Activated CD4-positive, alpha-beta T cell treated with anti-CD3 and anti-CD28 coated beads for 1 hour (primary cell): ENCODE data around the gene MAP3K7.

Source experiments
- DNase-seq: peaks from one replicate; pipeline ENCODE4 v3.0.0-alpha.2; 2020

The MAP3K7 gene

GRCh38 chr6:90586836-90587638 lies at the start of gene MAP3K7:
Gene MAP3K7, minus strand, starts transcription at chr6:90587072. Its CDS starts 189 bp downstream, at chr6:90586883.
- DNase-seq, result peak; percentile 92

- DNase-seq, result no peak
Measured at GRCh38 chr6:90631046-90631445, 44.2 kb upstream of the MAP3K7 start.

- no peak for DNase-seq
Measured at GRCh38 chr6:90621581-90621980, 34.7 kb upstream of the MAP3K7 start.

GRCh38 chr6:90619221-90619620 lies 32.3 kb upstream of the MAP3K7 start:
- DNase-seq, result no peak

GRCh38 chr6:90612313-90612680 lies 25.4 kb upstream of the MAP3K7 start:
- no peak for DNase-seq

- DNase-seq, result no peak
Measured at GRCh38 chr6:90611543-90612312, 24.9 kb upstream of the MAP3K7 start.

- no peak for DNase-seq
Measured at GRCh38 chr6:90610751-90611542, 24.1 kb upstream of the MAP3K7 start.

GRCh38 chr6:90610301-90610750 lies 23.5 kb upstream of the MAP3K7 start:
- DNase-seq, result no peak

GRCh38 chr6:90605749-90606340 lies 19.0 kb upstream of the MAP3K7 start:
- DNase-seq, result no peak

GRCh38 chr6:90604546-90604945 lies 17.7 kb upstream of the MAP3K7 start:
- DNase-seq, result no peak

GRCh38 chr6:90599151-90599550 lies 12.3 kb upstream of the MAP3K7 start:
- no peak for DNase-seq

- DNase-seq, result no peak
Measured at GRCh38 chr6:90598192-90598951, 11.5 kb upstream of the MAP3K7 start.

- no peak for DNase-seq
Measured at GRCh38 chr6:90596967-90597539, 10.2 kb upstream of the MAP3K7 start.

- DNase-seq, result no peak
Measured at GRCh38 chr6:90595854-90596253, 9.0 kb upstream of the MAP3K7 start.

- DNase-seq, result no peak
Measured at GRCh38 chr6:90586546-90586835, 381 bp downstream of the MAP3K7 start.

- DNase-seq, result no peak
Measured at GRCh38 chr6:90584636-90585255, 2.1 kb downstream of the MAP3K7 start.

- DNase-seq, result no peak
Measured at GRCh38 chr6:90583836-90584481, 2.9 kb downstream of the MAP3K7 start.

GRCh38 chr6:90583179-90583835 lies 3.6 kb downstream of the MAP3K7 start:
- DNase-seq, result no peak

- DNase-seq, result no peak
Measured at GRCh38 chr6:90581146-90581545, 5.7 kb downstream of the MAP3K7 start.

GRCh38 chr6:90578894-90579549 lies 7.8 kb downstream of the MAP3K7 start:
- DNase-seq, result no peak
